ENCODE measurements around the gene GABRP.
"Not testable (repeated sequence)": the region's sequence is repeated elsewhere in the genome, so short reads cannot be mapped to it uniquely, and the experiment has no call there.

Gene GABRP

DNA sequence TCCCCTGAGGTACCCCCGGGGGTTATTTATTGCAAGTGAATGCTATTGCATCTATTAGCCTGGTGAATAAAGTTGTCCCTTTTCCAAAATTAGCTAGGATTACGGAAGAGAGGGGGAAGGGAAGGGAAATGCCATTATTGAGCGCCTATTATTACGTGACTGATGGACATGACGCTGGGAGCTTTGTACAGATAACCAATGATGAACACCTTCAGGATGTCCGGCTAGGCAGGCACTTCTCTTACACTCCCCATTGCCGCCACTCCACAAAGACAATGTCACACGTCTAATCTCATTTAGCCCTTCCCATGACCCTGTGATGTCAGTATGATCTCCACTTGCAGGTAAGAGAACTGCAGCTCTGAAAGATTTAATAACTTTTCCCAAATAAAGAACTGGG lies 9.4 kb downstream of the GABRP start:
- no peak for DNase-seq (ENCODE audit: low read depth, low spot score)

GRCh38 chr5:170795154-170795553 lies 11.6 kb downstream of the GABRP start:
- DNase-seq (ENCODE audit: low read depth, low spot score), result no peak

- no peak for DNase-seq (ENCODE audit: low read depth, low spot score)
These were observed 22.1 kb downstream of the GABRP start for GRCh38 chr5:170805666-170806065.

DNA sequence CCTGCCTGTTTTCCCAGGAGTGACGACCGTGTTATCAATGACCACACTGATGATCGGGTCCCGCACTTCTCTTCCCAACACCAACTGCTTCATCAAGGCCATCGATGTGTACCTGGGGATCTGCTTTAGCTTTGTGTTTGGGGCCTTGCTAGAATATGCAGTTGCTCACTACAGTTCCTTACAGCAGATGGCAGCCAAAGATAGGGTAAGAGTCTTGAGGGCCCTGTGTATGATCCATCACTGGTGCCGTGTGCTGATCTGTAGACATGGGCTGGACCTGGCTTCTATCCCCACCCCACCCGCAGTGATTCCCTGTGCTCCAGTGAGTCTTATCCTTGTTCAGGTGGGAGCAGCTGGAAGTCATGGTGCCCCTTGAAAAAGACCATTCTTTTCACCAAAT lies 26.0 kb downstream of the GABRP start:
- DNase-seq (ENCODE audit: low read depth, low spot score), result no peak

DNA sequence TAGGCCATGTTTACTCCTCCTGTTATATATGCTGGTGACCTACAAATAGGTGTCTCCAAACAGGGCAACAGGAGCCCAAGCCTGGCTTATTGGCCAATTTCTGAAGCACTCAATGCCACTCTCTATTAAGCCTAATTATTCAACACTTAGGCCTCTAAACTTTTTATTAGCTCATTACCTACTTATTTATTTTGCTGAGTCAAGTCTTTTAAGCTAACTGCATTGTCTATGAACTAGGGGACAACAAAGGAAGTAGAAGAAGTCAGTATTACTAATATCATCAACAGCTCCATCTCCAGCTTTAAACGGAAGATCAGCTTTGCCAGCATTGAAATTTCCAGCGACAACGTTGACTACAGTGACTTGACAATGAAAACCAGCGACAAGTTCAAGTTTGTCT lies 28.2 kb downstream of the GABRP start:
- DNase-seq (ENCODE audit: low read depth, low spot score), result no peak

GRCh38 chr5:170813231-170813630 lies 29.7 kb downstream of the GABRP start:
- no peak for DNase-seq (ENCODE audit: low read depth, low spot score)

DNA sequence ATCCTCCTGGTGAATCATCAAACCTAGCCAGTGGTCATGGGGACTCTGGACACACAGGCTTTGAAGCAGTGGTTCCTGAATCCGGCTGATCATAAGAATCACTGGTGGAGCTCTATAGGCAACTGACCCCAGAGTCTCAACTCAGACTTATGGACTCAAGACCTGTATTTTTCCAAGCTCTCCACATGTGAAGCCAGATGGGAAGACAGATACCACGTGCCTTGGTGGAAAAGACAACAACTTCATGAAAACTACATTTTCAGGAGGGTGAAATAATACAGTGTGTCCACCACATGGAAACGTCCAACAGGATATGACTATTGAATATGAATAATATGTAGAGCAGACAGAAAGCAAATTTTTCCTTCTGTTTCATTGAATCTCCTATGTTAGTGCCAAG lies 33.7 kb downstream of the GABRP start:
- no peak for DNase-seq (ENCODE audit: low read depth, low spot score)

DNA sequence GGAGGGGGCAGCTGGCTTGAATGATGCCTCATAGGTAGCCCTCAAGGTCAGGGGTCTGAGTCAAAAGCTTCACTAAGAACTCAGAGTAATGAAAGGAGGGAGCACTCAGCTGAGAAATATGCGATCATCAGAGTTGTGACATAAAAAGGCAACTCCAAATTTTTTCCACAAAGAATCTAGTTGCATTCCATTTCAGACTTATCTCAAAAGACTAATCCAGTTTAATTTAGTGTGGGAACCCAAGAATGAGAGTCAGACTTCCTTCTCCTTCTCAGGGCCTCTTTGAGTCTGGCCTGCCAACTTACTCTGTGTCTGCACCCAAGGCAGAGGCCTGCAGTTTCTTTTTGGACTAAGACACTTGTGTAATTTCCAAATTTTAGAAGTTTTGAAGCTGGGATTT lies 34.7 kb downstream of the GABRP start:
- no peak for DNase-seq (ENCODE audit: low read depth, low spot score)

DNA sequence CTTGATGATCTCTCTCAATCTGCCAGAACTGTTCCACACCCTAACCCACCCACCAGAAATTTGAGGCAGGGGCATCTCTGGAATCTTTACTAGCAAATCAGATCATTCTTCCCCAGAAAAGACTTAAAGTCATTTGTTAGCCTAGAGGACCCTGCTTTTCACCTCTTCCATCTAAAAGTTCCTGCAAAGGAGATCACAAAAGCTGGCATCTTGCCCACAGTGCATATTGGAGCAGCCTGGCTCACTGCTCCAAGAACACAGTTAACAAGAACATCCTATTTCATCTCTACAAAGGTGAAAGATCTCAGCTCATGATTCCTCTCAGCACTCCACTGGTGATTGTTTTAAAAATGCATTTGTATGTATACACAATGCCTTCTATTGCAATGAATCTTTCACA lies 36.3 kb downstream of the GABRP start:
- no peak for DNase-seq (ENCODE audit: low read depth, low spot score)

DNA sequence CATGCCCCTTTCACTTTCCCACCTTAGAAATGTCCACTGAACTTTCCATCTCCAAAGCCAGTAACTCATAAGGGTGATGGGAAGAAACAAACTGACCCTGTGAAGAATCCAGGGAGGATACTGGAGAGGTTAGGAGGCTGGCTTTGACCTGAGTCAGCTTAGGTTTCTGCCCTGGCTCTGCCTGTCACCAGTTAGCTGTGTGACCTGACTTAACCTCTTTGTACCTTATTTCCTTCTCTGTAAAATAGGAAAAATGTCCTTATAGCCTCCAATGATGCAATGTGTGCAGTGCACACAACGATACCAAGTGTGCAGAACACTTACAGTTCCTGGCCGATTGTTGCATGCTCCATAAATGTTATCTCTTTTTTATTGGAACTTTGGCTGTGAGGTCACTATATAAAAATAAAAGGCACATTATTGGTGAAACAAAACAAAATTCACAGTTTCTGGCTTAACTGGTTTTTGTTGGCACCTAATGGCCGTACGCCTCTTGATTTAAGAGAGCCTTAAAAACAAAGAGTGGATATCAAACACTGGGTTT lies 37.8 kb downstream of the GABRP start:
- no peak for DNase-seq (ENCODE audit: low read depth, low spot score)

GRCh38 chr5:170826117-170826516 lies 42.6 kb downstream of the GABRP start:
- DNase-seq (ENCODE audit: low read depth, low spot score), result no peak

DNA sequence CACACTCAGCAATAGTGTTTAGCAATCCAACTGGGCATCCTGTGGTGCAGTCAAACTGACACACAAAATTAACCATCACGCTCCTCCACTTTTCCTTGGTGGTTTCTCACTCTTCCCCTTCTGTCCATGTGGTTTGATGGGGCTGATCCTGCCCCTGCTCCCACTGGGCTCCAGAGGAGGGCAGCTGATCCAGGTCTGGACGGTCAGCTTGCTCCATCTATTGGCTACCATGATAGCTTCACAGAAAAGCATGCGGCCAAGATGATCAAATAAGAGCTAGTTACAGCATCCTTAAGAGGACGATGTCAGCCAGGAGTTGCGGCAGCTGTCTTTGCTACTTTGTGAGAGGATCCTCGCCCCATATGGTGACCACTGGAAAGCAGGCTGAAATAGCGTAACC lies 48.7 kb downstream of the GABRP start:
- no peak for DNase-seq (ENCODE audit: low read depth, low spot score)

GRCh38 chr5:170833981-170834380 lies 50.5 kb downstream of the GABRP start:
- not testable (repeated sequence) for DNase-seq (ENCODE audit: low read depth, low spot score)

DNA sequence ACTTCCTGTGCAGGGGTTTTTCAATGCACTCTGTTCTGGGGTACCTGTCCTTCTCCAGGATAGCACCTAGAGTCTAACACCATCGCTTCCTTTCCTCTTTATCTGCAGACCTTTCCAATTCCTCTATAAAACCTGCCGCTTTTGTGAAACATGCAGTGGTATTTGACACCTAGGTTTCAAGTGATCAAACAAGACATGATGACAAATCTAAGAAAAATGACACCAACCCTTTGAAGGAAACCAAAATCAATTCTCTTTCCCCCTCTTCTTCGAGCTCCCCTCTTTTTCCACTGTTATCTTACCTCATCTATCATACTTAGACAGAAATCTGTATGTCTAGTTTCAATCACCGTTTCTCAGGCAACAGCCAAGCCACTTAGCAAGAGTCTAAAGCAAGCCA lies 52.7 kb downstream of the GABRP start:
- DNase-seq (ENCODE audit: low read depth, low spot score), result no peak

DNA sequence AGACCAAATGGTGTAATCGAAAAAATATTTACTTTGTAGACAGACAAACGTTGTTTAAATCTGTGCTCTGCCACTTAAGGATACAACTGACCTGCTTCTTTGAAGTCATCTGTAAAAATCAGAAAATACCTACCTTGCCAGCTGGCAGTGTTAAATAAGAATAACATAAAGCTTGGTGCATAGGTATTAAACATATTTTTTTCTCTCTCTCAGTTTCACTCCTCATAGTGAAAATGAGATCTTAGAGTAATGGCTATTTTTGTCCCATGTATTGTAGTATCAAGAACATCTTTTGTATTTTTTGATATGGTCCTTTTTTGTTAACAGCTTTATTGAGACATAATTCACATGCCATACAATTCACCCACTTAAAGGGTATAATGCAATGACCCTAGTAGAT lies 60.3 kb downstream of the GABRP start:
- DNase-seq (ENCODE audit: low read depth, low spot score), result no peak

DNA sequence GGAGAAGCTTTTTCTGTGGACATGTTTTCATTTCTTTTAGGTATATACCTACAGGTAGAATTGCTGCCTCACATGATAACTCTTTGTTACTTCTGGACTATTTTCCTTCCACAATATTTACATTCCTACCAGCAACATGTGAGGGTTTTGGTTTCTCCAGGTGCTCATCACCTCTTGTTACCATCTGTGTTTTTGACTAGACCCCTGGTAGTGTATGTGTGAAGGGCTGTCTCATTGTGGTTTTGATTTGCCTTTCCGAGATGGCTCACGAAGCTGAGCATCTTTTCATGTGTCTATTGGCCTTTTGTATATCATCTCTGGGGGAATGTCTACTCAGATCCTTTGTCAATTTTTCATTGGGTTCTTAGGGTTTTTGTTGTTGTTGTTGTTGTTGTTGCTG lies 61.1 kb downstream of the GABRP start:
- no peak for DNase-seq (ENCODE audit: low read depth, low spot score)

DNA sequence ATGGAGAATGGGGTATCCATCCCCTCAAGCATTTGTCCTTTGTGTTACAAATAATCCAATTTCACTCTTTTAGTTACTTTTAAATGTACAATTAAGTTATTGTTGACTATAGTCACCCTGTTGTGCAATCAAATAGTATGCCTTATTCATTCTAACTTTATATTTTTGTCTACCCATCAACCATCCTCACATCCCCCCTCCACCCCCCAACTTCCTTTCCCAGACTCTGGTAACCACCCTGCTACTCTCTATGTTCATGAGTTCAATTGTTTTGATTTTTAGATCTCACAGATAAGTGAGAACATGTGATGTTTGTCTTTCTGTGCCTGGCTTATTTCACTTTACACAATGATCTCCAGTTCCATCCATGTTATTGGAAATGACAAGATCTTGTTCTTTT lies 62.9 kb downstream of the GABRP start:
- no peak for DNase-seq (ENCODE audit: low read depth, low spot score)

DNA sequence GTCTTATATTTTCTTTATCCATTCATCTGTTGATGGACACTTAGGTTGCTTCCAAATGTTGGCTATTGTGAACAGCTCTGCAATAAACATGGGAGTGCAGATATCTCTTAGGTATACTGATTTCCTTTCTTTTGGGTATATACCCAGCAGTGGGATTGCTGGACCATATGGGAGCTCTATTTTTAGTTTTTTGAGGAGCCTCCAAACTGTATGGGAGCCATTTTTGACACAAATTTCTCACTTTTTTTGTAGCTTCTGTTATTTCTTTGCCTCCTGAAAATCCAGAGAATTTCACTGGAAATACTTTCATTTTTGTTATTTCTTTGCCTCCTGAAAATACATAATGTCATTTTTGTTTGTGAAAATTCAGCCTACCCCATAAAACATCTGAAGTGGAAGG lies 63.3 kb downstream of the GABRP start:
- no peak for DNase-seq (ENCODE audit: low read depth, low spot score)

- no peak for DNase-seq (ENCODE audit: low read depth, low spot score)
These were observed 64.5 kb downstream of the GABRP start for GRCh38 chr5:170848033-170848432.

GRCh38 chr5:170849374-170849773 lies 65.8 kb downstream of the GABRP start:
- DNase-seq (ENCODE audit: low read depth, low spot score), result no peak

- no peak for DNase-seq (ENCODE audit: low read depth, low spot score)
These were observed 71.0 kb downstream of the GABRP start for GRCh38 chr5:170854566-170854965.

DNA sequence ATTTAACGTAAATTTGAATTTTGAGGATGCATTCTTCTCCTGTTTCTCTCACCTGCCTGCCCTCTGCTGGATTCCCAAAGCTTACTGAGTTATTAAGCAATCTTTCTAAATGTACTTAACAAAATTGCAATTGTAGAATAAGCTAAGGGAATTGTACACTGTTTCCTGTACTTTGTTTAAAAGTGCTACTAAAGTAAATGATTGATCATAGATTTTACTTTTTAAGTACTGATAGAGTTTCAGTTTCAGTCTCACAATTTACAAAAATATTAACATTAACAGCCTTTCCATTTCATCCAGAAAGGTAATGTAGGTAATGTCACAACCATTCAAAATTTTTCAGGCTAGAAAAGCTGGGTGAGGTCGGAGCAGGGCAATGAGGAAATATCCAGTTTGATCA lies 73.5 kb downstream of the GABRP start:
- DNase-seq (ENCODE audit: low read depth, low spot score), result no peak

DNA sequence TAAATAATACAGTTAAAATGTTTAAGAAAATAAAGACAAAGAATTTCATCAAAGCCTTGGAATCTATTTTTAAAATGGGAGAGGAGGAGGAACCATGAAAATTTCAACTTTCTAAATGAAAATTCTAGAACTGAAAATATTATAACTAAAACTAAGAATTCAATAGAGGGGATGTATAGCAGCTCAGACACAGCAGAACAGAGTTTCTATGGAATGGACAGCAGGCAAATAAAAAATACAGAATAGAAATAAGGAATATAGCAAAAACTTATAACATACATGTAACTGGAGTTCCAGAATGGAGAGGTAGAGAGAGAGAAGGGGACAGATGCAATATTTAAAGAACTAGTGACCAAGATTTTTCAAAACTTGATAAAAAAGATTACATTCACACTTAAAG lies 76.9 kb downstream of the GABRP start:
- DNase-seq (ENCODE audit: low read depth, low spot score), result no peak

GRCh38 chr5:170860818-170861666 lies 77.5 kb downstream of the GABRP start:
- DNase-seq (ENCODE audit: low read depth, low spot score), result no peak
